Right forelimb (tissue), 1 donor: ENCODE data around the gene PGLYRP3.

Experiments
- DNase-seq: peaks from one replicate; pipeline ENCODE4 v3.0.0-alpha.2; 2018

Gene PGLYRP3

DNA sequence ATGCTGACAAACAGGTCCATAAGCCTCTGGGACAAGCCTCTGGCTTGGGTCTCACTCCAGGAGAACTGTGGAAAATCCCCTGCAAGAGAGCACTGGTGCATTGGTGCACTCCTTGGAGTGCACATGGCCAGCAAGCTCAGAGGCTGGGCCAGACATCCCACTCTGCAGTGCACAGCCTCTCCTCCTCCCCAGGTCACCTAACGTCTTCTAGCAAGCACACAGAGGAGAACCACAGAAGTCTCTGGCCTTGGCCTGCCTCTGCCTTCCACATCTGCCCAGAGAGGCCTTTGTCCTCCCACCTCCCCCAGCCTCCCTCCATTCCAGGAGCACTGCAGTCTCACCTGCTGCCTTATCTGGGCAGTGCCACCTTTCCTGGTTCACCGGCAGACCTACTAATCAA is 4.2 kb downstream of the PGLYRP3 start:
- DNase-seq: no peak

GRCh38 chr1:153307221-153307600 is 5.5 kb downstream of the PGLYRP3 start:
- no peak for DNase-seq

- DNase-seq: no peak
These were observed 6.2 kb downstream of the PGLYRP3 start for GRCh38 chr1:153306303-153307220.

- DNase-seq: no peak
These were observed 7.1 kb downstream of the PGLYRP3 start for GRCh38 chr1:153305682-153306081.

GRCh38 chr1:153302308-153302707 is 10.4 kb downstream of the PGLYRP3 start:
- DNase-seq: no peak

DNA sequence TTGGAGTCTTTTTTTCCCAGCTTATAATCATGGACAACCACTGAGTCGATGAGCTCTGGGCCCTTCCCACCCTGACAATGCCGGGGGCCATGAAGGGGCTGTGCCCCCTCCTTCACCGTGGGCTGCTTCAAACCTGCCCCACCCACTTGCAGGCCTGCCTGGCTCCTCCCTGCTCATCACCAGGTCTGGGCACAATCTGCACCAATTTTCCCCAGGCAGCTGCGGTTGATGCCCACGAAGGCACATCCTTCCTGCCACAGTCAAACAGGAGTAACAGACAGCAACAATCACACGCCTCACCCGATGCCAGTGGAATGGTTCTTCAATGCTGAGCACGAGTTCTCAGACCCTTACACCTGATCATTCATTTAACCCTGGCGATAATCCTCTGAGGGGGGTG is 18.9 kb downstream of the PGLYRP3 start:
- no peak for DNase-seq

GRCh38 chr1:153293480-153293775 is 19.3 kb downstream of the PGLYRP3 start:
- no peak for DNase-seq

DNA sequence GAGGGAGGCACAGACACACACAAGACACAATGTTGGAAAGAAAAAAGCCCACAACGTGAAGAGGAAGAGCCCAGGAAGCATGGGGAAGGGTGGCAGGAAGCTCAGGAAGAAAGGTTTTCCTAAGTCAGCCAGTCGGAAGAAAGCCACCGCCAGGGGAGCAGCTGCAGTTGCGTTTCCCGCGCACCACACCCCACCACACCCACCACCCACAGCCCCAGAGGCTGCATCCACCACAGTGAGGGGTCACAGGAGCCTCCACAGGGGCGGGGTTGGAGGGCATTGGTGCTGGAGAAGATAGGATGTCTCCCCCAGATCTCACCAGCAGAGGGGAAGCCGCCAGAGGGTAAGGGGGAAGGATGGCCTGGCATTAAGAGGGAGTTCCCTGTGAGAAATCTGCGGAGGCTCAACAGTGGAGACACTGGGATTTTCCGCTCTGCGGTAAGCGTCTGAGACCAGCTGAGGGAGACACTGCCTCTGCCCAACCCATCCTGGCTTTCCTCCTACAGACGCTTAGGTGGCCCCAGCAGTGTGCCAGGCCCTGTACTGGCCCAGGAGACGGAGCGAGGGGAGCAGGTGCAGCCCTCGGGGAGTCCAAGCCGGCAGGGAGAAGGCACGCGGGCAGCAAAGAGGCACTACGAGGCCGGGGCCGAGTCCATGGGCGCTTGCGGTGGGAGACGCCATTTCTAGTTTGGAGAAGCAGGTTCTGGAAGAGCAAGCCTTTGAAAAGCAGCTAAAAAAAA is 19.8 kb downstream of the PGLYRP3 start:
- no peak for DNase-seq

- DNase-seq: no peak
These were observed 20.6 kb downstream of the PGLYRP3 start for GRCh38 chr1:153292185-153292584.

- no peak for DNase-seq
These were observed 21.2 kb downstream of the PGLYRP3 start for GRCh38 chr1:153291514-153291913.

GRCh38 chr1:153288634-153289275 is 24.0 kb downstream of the PGLYRP3 start:
- no peak for DNase-seq

DNA sequence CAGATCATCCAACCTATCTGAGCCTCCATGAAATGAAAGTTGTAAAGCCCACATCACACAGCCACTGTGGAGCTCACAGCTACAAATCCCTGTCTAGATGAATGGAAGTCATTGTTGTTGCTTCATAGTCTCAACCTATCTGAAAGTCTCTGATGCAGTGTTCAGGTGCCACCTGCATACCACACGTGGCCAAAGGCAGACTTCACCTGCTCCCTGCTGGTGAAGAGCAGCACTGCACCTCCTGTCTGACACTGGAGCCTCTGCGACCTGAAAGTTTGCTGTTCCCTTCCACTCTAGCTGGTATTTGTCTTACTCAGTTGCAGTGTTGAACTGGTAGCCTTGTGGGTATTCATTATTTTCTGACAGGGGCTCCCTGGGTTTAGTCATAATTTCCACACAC is 34.9 kb downstream of the PGLYRP3 start:
- no peak for DNase-seq

GRCh38 chr1:153272186-153272585 is 40.6 kb downstream of the PGLYRP3 start:
- DNase-seq: no peak

DNA sequence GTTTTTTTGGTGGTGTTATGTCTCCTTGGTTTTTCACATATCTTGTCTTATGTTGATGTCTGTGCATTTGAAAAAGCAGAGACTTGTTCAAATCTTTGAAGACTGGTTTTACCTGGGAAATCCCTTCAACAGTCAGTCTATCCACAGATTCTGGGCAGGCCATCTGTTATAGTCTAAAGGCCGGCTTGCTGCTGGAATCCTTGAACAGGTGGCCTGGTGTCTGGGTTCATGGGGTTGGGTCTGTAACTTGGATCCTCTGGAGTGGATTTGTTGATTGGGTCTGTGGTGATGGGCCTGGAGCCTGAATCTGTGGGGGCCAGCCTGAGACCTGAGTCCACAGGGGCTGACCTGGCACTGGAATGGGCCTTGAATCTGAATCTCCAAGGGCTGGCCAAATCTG is 41.0 kb downstream of the PGLYRP3 start:
- no peak for DNase-seq

DNA sequence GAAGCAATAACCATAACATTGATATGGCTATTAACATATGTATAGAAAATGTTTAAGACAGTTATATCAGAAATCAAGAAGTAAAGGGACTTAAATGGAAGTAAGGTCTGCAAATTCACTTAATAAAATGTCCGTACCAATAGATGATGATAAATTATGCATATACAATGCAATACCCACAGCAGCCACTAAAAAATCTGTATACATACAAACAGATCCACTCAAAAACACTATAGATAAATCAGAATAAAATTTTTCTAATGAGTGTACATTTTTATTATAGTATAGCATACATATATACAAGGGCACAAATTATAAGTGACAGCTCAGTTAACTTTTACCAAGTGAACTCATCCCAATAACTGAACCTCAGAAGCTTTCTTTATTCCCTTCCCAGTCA is 47.3 kb downstream of the PGLYRP3 start:
- DNase-seq: no peak

DNA sequence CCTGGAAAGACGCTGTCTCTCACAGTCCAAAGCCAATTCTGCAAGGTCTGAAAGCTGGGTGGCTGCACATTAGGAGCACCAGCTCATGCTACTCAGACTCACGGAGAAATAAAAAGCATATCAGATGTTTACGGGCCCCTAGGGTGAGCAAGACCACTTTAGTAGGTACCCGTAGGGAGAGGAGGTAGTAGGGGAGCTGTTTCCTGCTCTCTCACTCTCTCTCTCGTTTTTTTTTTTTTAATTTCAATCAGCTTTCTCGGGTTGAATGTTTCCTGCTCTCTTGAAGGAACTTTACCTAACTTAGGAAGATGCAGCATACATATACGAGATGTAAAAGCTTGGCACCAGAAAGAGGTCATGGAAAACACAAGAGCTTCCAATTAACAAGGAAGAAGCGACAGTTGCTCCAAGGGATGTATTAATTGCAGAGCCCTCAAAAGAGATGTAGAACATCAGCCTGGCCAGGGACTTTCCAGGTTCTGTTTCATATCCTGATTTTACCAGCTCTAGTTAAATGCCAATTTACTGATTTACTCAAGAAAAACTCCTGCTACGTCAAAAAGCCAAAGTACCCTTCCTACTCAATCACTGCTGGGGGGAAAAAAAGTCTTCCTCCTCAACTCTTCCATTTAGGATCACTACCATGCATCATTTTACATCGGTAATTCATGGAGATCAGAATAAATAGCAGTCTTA is 50.1 kb downstream of the PGLYRP3 start:
- no peak for DNase-seq

- DNase-seq: no peak
These were observed 50.7 kb downstream of the PGLYRP3 start for GRCh38 chr1:153262070-153262366.

DNA sequence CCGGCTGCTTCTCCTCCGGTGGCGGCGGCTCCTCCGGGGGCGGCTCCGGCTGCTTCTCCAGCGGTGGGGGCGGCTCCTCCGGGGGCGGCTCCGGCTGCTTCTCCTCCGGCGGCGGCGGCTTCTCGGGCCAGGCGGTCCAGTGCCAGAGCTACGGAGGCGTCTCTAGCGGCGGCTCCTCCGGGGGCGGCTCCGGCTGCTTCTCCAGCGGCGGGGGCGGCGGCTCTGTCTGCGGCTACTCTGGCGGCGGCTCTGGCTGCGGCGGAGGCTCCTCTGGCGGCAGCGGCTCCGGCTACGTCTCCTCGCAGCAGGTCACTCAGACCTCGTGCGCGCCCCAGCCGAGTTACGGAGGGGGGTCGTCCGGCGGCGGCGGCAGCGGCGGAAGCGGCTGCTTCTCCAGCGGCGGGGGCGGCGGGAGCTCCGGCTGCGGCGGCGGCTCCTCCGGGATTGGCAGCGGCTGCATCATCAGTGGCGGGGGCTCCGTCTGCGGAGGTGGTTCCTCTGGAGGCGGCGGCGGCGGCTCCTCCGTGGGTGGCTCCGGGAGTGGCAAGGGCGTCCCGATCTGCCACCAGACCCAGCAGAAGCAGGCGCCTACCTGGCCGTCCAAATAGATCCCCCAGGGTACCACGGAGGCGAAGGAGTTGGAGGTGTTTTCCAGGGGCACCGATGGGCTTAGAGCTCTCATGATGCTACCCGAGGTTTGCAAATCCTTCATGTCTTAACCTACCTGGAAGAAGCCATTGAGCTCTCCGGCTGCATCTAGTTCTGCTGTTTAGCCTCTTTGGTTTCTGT is 51.3 kb downstream of the PGLYRP3 start:
- peak; percentile 67 for DNase-seq

DNA sequence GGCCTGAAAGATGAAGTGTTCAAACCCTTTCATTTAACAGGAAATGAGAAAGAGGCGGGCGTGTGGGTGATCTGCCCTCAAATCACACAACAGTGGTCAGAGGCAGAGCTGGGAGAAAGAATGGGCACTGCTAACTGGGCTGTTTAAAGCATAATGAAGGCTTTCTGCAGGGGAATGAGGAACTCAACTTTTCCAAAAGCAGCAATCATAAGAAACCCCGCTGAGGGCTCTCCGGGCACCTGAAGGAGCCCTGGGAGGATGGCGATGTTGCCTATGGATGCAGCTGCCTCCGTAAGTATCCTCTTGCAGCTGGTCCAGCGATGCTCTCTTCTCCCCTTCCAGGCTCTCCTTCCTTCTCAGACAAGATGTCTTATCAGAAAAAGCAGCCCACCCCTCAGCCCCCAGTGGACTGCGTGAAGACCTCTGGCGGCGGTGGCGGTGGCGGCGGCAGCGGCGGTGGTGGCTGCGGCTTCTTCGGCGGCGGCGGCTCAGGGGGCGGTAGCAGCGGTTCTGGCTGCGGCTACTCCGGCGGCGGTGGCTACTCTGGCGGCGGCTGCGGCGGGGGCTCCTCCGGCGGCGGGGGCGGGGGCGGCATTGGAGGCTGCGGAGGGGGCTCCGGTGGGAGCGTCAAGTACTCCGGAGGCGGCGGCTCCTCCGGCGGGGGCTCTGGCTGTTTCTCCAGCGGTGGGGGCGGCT is 52.0 kb downstream of the PGLYRP3 start:
- DNase-seq: peak; percentile 60

GRCh38 chr1:153259387-153259786 is 53.4 kb downstream of the PGLYRP3 start, which contains the start of gene LORICRIN:
Gene LORICRIN (plus strand): TSS chr1:153259687. CDS start chr1:153260950, 1,263 bp downstream.
- DNase-seq: no peak

GRCh38 chr1:153253693-153254092 is 59.1 kb downstream of the PGLYRP3 start:
- DNase-seq: no peak

DNA sequence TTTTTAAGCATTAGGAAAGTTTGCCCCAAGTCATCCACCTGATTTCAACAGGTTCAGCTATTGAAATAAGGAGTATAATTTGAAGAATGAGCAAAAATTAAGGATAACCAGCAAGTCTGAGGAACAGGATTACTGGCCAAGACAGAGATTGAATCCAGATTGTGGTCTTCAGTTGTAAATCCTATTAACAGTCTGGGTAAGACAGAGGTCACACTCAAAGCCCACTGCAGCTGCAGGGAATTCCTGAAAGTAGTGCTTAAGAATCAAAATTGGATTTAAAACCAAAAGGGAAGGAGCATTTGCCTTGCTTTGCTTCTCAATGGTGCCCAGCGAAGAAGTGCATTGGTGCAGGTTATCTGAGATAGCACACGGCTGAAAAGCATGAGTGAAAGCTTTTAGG is 59.7 kb downstream of the PGLYRP3 start:
- DNase-seq: no peak
